HG03108 (cell line): ENCODE data around the gene ZBTB45.

ENCODE experiments used
- ATAC-seq: cut with Tn5 transposase; IDR thresholded peaks from one replicate; pipeline ENCODE4 v1.9.1; 2021; ENCODE audit warnings: moderate library complexity; ENCODE audit not compliant: unreplicated experiment

Gene ZBTB45

DNA sequence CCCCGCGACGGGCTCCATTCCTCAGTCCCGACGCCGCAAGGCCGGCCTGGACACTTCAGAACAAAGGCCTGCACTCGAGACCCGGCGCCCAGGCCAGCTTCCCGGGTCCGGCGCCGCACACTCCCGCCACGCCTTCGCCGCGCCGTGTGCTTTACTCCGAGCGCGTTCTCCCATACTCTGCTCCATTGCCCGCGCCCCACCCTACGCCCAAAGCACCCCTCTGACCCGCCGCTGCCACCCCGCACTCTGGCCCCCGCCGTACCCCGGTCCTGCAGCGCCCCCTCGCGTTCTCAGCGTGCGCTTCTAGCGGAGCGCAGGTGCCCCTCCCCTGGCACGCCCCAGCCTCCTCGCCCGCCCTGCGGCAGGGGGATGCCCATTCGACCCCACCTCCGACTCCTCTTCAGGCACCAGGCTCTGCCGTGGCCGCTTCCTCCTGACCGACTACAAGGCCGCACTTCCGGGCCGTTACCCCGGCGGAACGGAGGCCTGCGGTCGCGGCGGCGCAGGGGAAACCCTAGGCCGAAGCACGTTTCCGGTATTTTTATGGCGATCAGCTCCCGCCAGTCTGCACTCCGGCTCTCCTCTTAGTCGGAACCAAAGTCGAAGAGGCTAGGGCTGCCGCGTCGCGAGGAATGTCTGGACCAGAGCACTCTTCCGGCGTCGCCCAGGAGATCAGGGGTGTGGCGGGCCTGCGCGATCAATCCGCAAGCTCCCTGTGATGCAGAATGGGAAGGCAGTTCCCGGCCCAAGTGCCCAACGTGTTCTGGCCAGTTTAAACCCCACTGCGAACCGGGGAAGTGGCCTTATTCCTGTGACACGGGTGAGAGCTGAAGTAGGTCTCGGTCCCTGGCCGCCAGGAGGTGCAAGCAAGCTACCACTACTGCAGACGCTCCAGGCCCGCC, at the start of gene ZBTB45:
TSS of gene ZBTB45 (minus strand) at position 456 of the 902 bp plus-strand sequence. CDS start 2,137 bp downstream, outside the sequence.
- peak; percentile 80 for ATAC-seq

DNA sequence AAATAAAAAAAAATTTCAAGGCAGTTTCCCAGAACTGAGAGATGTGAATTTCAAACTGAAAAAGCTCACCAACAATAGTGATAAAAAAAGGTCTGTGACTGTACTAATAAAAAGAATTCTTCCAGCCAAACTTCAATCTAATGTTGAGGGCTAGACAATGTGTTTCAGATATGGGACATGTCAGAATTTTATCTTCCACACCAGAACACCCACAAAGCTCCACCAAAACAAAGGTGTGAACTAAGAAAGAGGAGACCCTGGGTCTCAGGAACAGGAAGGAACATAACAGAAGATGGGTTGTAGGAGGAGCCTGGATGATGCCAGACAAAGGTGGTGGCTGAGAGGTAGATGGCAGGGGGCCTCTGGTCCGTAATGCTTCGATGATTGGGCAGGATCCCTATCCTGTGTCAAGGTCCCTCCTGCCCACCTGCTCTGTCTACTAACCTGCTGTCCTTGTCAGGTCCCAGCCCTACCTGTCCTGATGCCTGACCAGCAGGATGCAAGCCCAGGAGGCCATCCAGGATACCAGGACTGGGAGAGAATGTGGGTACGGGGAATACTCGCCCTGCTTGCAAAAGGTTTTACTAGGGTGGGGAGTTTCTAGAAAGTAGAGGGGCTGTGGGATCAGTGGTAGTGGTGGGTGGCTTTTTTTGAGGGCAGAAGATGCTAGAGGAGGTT, 49.0 kb upstream of the ZBTB45 start:
- no peak for ATAC-seq

DNA sequence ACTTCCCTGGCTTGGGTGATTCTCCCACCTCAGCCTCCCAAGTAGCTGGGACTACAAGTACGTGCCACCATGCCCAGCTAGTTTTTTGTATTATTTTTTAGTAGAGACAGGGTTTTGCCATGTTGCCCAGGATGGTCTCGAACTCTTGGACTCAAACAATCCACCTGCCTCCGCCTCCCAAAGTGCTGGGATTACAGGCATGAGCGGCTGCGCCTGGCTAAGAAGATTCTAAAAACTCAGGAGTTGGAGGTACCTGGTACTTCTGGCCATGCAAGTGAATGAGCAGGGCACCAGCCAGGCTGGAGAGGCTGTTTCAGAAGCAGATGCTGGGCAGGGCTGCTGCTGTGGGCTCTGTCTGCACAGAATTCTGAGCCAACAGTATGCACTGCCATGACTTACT, 47.4 kb upstream of the ZBTB45 start:
- no peak for ATAC-seq

DNA sequence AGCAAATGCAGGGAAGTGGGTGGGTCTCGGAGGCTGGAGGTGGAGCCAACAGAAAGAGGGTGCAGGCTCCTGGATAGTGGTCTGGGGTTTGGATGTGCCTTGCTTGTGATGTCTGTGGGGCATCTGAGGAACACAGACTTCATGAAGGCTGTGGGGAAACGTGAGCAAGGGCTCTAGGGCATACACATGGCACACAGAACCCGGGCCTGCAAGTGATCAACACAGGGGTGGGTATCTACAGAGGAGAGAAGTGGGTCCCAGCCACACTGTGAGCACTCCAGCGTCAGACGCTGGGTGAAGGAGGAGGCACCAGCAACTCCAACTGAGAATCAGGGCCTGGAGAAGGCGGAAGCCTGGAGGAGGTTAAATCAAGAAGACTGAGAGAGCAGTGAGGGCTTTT, 44.2 kb upstream of the ZBTB45 start:
- ATAC-seq = no peak

DNA sequence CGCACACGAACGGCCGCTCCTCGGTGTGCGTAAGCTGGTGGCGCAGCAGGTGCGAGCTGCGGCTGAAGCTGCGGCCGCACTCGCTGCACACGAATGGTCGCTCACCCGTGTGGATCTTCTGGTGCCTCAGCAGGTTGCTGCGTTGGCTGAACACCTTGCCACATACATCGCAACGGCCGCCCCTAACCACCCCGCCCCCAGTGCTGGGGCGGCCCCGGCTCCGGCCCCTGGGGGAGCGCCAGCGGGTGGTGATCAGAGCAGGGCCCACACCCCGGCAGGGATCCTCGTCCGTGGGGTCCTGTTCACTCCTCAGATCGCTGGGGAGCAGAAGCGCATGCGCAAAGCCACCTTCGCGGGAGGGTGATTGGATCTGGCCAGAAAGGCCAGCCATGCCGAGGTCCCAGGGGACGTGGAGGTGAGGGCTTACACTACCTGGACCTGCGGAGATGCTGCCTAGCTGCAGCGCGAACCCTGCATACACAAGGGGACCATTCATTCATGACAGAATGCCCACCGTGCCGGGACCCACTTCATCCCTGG, 43.5 kb upstream of the ZBTB45 start:
- no peak for ATAC-seq

DNA sequence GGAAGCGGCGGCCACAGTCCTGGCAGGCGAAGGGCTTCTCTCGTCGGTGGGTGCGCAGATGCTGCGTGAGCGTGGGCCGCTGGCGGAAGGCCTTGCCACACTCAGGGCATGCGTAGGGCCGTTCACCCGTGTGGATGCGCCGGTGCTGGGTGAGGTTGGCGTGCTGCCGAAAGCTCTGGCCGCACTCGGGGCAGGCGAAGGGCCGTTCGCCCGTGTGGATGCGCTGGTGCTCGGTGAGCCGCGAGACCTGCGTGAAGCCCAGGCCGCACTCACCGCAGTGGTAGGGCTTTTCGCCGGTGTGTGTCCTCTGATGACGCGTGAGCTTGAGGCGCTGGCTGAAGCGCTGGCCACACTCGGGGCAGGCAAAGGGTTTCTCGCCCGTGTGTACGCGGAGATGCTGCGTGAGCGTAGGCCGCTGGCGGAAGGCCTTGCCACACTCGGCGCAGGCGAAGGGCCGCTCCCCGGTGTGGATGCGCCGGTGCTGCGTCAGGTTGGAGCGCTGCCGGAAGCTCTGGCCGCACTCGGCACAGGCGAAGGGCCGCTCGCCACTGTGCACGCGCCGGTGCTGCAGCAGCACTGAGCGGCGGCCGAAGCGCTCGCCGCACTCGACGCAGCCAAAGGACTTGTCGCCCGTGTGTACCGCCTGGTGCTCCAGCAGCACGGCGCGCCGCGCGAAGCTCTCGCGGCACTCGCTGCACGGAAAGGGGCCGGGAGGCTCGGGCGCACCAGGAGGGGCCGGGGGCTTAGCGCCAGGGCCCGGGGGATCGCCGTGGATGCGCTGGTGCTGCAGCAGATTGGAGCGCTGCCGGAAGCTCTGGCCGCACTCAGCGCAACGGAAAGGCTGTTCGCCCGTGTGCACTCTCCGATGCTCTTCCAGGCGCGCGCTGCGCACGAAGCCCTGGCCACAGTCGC, 42.8 kb upstream of the ZBTB45 start:
- no peak for ATAC-seq

DNA sequence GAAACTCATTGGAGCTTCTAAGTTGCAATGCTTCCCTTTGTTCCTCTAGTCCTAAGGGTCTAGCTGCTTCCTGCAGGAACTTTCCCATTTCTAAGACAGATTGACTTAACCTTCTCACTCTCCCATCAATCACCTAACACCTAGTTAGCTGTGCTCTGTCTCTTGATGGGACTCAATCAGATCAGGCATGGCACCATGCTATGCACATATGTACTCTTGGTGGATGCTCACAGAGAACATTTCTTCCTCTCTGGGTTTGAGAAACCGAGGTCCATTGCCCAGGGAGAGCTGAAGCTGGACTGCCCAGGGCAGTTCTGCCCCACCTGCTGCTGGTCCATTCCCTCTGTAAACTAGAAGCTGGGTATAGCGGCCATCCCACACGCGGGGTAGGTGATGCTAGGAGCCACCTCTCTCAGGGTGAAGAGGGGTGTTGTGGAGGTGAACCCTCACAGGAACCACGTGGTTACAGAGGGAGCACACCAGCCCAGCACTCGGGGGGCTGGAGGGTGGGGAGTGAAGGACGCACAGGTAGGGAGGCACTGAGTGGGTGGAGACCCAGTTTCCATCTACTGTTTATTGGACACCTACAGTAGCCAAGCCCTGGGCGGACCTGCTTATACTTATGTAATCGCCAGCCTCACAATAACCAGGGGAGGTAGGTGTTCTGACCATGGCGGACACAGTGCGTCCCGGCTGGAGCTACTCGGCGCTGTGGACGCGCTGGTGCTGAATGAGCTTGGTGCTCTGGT, 41.9 kb upstream of the ZBTB45 start:
- no peak for ATAC-seq

DNA sequence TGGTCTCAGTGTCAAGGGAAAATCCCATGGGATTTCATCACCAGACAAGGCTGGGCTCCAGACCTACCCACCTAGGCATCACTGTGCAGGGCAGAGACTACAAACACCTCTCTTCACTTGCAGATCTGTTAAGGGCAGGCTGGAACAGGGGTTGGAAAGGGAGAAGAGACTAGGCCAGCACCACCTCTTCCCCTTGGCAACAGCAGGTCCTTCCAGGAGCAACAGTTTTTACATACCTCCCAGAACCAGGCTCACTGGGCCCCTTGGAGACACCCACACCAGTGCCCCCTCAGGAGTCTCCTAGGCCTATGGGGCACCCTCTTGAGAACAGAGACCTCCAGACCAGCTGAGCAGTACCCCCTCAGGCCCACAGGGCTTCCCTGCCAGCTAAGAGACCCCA, 41.3 kb upstream of the ZBTB45 start:
- ATAC-seq = no peak

DNA sequence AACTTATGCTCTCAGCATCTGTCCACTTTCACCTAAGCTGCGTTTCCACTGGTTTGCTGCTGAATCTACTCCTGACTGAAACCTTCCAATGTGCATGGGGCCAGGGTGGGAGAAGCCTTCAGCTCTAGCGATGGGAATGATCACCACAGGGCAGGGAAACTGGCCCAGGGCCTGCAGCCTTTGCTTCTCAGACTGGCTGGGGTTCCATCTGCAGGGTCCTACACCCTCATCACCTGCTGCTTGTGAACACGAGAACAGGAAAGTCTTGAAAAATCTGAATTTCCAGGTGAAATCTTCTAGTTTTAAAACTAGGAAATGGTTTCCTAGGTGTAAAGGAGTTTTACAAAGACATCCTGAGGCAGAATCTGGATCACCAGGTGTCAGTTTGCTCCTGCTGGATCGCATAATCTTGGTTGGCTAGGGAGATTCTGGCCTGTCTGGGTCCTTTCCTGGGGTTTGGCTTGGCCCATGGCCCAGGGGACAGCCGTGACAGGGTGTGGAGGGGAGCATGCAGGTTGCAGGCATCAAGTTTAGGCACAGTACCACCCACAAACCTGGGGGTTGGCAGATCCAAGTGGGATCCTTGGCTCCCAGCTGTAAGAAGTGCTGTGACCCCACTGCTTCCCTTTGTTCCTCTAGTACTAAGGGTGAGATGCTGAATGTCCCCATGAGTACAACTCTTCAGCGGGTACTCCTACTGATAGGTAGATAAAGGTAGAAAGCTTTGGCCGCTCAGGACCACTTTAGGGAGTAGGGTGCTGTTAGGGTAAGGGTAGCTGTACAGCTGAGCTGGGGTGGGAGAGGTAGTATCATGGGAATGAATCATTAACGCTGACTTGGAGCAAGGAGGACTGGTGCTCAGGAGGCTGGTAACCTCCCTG, 40.6 kb upstream of the ZBTB45 start:
- no peak for ATAC-seq

DNA sequence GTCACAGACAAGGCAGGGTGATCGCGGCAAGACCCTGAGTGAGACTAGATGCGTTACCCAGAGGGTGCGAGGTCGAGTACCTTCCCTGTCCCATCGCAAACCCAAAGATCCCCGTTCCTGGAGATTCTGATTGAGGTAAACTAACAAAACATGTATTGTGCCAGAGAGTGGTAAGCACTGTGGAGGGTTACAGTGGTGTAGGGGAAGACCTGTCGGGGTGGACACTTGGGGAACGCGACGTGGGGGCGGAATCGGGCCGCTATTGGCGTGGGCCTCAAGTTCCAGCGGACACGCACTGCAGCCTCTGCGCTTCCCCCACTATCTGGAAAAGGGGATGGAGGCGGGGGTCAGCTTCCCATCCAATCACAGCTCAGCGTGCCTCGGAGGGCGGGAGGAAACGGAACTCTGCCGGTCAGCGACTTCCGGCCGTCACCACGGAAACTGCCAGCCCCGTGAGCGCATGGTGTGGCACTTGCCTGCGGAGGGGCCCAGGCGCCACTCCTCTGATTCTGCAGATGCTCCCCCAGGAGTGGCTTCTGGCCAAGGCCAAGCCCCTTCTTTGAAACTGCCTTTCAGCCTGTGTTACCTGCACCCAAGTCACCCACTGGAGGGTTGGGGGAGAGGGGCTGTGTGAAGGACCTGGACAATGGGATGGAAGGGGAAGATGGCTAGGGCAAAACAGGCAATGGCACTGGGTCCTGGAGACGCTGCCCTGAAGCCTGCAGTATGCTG, 39.8 kb upstream of the ZBTB45 start:
- ATAC-seq = peak; percentile 26

DNA sequence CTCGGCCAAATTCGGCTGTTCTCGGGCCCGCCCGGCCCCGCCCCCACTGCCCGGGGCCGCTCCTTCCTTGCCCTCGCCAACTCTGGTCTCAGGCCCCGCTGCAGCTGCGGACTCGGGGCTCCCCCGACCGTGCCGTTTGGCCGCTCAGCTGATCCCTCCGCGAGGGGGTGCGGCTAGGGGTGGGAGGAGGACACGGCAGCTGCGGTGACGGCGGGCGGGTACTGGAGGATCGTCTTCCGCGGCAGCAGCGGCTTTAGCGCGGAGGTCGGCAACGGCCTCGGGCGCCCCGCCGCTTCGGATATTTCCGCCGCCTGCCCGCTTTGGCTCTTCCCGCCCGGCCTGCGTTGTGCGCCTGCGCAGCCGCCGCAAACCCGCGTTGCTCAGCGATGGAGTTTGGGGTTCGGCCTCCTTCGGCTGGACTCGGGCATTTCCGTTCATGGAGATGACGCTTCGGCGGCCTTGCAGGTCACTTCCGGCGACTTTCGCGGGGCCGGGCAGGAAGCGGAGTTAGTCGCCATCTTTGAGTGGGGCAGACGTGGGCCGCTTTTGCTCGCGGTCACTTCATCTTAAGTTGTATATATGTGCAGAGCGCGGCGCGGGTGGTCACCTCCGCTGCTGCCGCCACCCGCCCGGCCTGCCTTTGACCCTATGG, 39.1 kb upstream of the ZBTB45 start:
- peak; percentile 43 for ATAC-seq

DNA sequence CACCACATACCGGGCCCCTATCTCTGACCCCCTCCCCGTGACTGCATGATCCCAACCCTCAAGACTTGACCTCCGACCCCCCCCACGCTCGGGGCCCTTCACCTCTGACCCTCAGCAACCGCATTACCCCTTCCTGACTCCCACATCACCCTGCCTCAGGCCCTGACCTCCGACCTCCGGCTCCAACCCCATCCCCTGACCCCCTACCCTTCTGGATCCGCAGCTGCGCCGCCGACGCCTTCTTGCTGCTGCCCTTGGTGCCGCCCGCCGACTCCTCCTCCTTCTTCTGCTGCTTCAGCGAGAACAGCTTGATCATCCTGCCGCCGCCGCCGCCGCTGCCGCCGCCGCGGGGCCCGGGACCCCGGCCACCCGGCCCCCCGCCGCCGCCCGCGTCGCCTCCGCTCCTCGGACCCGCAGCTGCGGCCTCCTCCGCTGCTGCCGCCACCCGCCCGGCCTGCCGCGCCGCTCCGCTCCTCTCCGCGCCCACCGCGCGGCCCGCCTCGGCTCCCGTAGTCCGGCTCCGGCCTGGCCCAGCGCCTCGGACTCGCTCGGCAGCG, 38.5 kb upstream of the ZBTB45 start, which contains the start of gene UBE2M:
TSS of gene UBE2M (minus strand) at position 546 of the 557 bp plus-strand sequence. CDS start at position 316, 230 bp downstream.
- no peak for ATAC-seq

DNA sequence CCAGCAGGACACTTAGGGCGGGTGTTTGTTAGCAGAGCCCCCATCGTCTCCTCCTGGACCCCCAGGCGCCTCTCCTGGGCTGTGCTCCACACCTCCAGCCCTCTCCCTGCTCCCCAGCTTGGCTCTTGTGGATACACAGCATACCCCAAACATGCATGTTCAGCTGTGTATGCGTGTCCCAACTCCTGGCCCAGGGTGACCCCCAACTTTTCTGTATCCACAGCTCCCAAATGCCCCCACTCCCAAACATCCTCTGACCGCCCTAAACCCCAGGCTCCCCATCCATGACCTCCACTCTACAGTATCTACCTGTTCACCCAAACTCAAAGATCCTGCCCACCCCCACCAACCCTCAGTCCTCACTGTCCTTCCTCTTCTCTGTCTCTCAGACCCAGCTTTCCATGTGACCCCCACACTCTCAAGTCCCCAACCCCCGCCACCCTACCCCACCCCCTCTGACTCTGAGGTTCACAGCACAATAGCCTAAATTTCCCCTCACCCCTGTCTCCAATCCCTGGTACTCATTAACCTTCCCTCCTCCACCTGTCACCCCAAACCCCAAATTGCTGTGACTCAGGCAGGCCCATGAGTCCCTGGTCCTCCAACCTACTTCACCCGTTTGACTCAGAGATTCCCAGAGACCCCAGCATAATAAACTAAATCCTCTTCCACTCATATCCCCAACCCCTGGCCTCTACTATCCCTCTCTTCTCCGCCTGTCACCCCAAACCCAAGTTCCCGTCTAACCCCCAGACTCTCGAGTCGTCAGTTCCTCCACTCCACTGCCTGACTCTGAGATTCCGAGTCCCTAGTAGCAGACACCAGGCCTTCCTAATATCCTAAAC, 37.8 kb upstream of the ZBTB45 start:
- no peak for ATAC-seq

DNA sequence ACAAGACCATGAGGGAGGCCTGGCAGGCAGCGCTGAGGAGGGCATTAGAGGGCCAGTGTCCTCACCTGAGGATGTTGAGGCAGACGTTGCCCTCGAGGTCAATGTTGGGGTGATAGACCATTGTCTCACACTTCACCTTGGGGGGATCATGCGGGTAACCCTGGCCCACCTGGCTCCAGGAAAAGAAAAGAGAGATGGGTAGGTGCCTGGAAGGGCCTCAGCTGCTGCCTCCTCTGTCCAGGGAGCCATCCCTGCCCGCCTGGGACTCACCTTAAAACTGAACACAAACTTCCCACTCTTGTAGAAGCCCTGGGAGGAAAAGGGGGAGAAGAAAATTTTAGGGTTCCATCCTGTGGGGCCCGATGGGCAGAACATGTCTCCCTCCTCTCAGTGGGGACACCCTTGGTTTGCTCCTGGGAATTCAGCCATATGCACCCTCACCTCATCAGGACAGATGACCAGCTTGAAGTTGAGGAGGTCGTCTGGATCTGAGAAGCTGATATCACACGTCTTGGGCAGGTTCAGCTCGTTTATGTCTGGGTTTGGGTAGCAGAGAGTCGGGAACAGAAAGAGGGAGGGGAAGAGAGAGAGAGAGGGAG, 37.1 kb upstream of the ZBTB45 start:
- ATAC-seq = no peak

DNA sequence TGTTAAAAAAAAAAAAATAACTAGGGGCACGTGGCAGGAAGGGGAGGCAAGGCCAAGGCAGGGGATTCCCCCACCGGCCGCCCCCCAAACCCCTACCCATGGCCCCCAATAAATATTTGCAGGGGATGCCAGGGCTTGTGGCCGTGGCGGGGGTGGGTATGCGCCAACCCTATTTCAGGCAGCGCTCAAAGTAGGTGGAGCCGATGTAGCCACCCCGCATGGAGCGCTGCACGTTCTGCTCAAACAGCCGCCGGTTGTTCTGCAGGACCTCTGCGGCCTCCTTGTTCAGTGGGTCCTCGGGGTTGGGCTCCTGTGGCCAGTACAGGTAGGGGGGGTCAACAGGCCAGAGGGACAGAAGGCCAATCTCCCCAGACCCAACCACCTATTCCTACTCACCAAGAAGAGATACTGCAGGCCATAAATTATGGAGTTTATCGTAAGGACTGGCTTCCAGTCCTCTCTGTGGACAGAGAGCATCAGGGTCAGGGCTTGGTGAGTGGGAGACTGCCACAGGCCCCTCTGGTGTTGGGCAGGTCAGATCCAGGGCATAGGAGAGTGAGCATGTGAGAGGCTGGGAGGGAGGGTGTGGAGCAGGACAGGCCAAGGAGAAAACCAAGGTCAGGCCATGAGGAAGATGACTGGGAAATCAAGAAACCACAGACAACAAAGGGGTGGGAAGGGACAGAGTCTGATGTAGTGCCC, 36.5 kb upstream of the ZBTB45 start:
- ATAC-seq = no peak
